Natural killer cell (primary cell): ENCODE data around the gene NBDY. TPM values are rescaled to one million over a fixed set of nuclear protein-coding genes. Genes with fewer than 3 reads are reported as not detected.

Experiments used
- ATAC-seq, 3 donors: fragments of 150-1000 bp in 2 of 3; fragments of 200-7000 bp in 1 of 3; cut with Tn5 transposase; 1 replicate in 1 of 3; 2 replicates in 2 of 3; pipeline ENCODE4 v1.10.0; 2021; ENCODE audit warnings: mild to moderate bottlenecking in 2 of 3, moderate library complexity in 2 of 3
- DNase-seq, 2 donors: peaks; one replicate each; pipeline versions ENCODE4 v3.0.0 to v3.0.0-alpha.2; 2013 to 2021; ENCODE audit warnings: mixed read lengths in 1 of 2
- H3K27ac ChIP-seq: one replicate; pipeline ENCODE4 v1.5.1; 2013; ENCODE audit warnings: mild to moderate bottlenecking, low read length
- H3K27me3 ChIP-seq: one replicate; pipeline ENCODE4 v1.6.1; 2013; ENCODE audit warnings: low read length; ENCODE audit not compliant: control insufficient read depth, insufficient read depth
- H3K36me3 ChIP-seq: one replicate; pipeline ENCODE4 v1.6.1; 2013; ENCODE audit warnings: low read length; ENCODE audit not compliant: control insufficient read depth, insufficient read depth
- H3K4me1 ChIP-seq: one replicate; pipeline ENCODE4 v1.6.1; 2013; ENCODE audit warnings: low read length; ENCODE audit not compliant: control insufficient read depth, insufficient read depth
- H3K4me3 ChIP-seq: one replicate; pipeline ENCODE4 v1.5.1; 2013; ENCODE audit warnings: low read length
- H3K9me3 ChIP-seq: one replicate; pipeline ENCODE4 v1.6.1; 2013; ENCODE audit warnings: low read length; ENCODE audit not compliant: control insufficient read depth, insufficient read depth
- H3K27ac Mint-ChIP-seq, 2 donors: one replicate each; pipeline ENCODE4 v1.8.0; 2022; ENCODE audit warnings: mild to moderate bottlenecking in 2 of 2, mixed read lengths in 2 of 2, moderate library complexity in 1 of 2
- H3K27me3 Mint-ChIP-seq, 2 donors: one replicate each; pipeline ENCODE4 v1.8.0; 2022; ENCODE audit warnings: low read depth in 2 of 2, mixed read lengths in 2 of 2
- H3K36me3 Mint-ChIP-seq: one replicate; pipeline ENCODE4 v1.8.0; 2022; ENCODE audit warnings: mixed read lengths
- H3K4me1 Mint-ChIP-seq, 2 donors: one replicate each; pipeline ENCODE4 v1.8.0; 2022; ENCODE audit warnings: mixed read lengths in 2 of 2
- H3K4me3 Mint-ChIP-seq: one replicate; pipeline ENCODE4 v1.8.0; 2022; ENCODE audit warnings: mild to moderate bottlenecking, moderate library complexity, mixed read lengths
- H3K9me3 Mint-ChIP-seq, 2 donors: one replicate each; pipeline ENCODE4 v1.8.0; 2022; ENCODE audit warnings: mixed read lengths in 2 of 2
- WGBS: methylation state at CpG from one replicate; pipeline ENCODE4 v1.1.7; 2013; ENCODE audit warnings: missing lambda C conversion rate; ENCODE audit not compliant: insufficient coverage; 5-methylcytosine and 5-hydroxymethylcytosine counted together
- intact Hi-C: fragments of 100-400 bp; cut with micrococcal nuclease; formaldehyde crosslinking; loops from one replicate; pipeline ENCODE4 v1.14.2; 2022
- total RNA-seq, 4 donors: library from RNA; stranded (reverse); fragments of 120-200 nt in 1 of 4; gene quantifications; one replicate each; pipeline versions ENCODE4 v1.2.3 to v1.2.4, GENCODE V29; 2013 to 2022
- TF ChIP-seq, protein P1 (sequence below): fragments of 200-600 bp; IDR thresholded peaks from one replicate; pipeline ENCODE4 v1.8.0; 2022; ENCODE audit warnings: antibody characterized with exemption

The NBDY gene
- total RNA-seq, 3 donors from 2014 or later (not counting 1 experiment from before 2014, with no cell fraction given): 16.0 to 23.6 (median 16.6) TPM

DNA sequence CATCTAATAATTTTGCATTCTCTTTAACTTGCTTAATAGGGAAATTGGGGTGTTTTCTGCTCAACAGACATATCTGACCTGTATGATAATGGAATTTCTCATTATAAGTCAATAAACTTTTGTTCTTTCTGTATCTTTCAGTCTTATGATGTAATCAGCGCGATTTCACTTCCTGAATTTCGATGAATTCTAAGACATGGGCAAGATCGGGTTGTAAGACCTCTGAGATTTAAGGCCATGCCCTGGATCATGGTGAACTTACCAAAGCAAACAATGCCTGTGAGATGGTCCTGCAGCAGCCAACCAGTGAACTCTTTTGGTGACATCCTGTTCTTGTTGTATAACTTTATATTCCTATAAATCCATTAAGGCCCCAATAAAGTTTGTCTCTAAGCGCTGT, 88.1 kb downstream of the NBDY start:
- 91% methylated on average over 4 of the region's 5 CpGs for WGBS
- H3K27ac ChIP-seq: no peak overlapping the region
- DNase-seq (no peak), ATAC-seq (no peak)
- H3K4me3 ChIP-seq: no peak overlapping the region
- H3K27me3 Mint-ChIP-seq: no peaks in the 10 kb centered on the region
- H3K4me1 ChIP-seq: peaks cover 20% of the 10 kb centered on the region
- no peaks in the 10 kb centered on the region for H3K36me3 ChIP-seq
- H3K27me3 ChIP-seq: no peaks in the 10 kb centered on the region
- TF ChIP-seq, protein P1, sequence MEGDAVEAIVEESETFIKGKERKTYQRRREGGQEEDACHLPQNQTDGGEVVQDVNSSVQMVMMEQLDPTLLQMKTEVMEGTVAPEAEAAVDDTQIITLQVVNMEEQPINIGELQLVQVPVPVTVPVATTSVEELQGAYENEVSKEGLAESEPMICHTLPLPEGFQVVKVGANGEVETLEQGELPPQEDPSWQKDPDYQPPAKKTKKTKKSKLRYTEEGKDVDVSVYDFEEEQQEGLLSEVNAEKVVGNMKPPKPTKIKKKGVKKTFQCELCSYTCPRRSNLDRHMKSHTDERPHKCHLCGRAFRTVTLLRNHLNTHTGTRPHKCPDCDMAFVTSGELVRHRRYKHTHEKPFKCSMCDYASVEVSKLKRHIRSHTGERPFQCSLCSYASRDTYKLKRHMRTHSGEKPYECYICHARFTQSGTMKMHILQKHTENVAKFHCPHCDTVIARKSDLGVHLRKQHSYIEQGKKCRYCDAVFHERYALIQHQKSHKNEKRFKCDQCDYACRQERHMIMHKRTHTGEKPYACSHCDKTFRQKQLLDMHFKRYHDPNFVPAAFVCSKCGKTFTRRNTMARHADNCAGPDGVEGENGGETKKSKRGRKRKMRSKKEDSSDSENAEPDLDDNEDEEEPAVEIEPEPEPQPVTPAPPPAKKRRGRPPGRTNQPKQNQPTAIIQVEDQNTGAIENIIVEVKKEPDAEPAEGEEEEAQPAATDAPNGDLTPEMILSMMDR: no peak
- peaks cover 19 to 23% of the 10 kb centered on the region in 2 donors for H3K4me1 Mint-ChIP-seq
- H3K36me3 Mint-ChIP-seq: no peaks in the 10 kb centered on the region
- no peaks in the 10 kb centered on the region for H3K9me3 Mint-ChIP-seq
- no peak overlapping the region for H3K27ac Mint-ChIP-seq
- intact Hi-C loops: no loop called here
- H3K4me3 Mint-ChIP-seq: no peak overlapping the region
- no peaks in the 10 kb centered on the region for H3K9me3 ChIP-seq

DNA sequence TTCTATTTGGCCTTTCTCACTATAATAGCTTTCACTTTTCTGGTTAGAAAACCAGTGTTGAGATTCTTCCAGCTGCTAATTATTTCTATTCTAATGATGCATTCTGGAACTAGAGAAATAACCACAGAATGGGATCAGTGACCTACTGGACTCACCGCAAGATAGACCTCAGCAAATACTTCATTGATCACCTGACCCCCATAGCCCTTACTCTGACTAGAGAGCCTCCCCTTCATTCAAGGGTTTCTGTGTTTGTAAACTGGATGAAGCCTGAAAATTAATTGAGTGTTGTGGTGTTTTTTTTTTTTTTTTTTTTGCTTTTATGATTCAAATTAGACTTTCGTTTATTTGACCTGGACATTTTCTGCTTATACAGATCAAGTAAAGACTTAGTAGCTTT, 97.0 kb downstream of the NBDY start:
- Mint-ChIP-seq H3K36me3 (no peaks in the 10 kb centered on the region), H3K4me3 (no peak overlapping the region), H3K27ac (no peak overlapping the region), H3K9me3 (no peaks in the 10 kb centered on the region), H3K27me3 (peaks cover 0 to 30% of the 10 kb centered on the region in 2 donors), H3K4me1 (no peaks in the 10 kb centered on the region)
- no peaks in the 10 kb centered on the region for H3K4me1 ChIP-seq
- WGBS: no CpG with 5 or more reads among the region's 2 CpGs
- intact Hi-C loops: no loop called here
- DNase-seq (no peak), ATAC-seq (no peak)
- no peaks in the 10 kb centered on the region for H3K36me3 ChIP-seq
- H3K27me3 ChIP-seq: no peaks in the 10 kb centered on the region
- no peak overlapping the region for H3K27ac ChIP-seq
- no peak overlapping the region for H3K4me3 ChIP-seq
- no peaks in the 10 kb centered on the region for H3K9me3 ChIP-seq
- TF ChIP-seq, protein P1: no peak

DNA sequence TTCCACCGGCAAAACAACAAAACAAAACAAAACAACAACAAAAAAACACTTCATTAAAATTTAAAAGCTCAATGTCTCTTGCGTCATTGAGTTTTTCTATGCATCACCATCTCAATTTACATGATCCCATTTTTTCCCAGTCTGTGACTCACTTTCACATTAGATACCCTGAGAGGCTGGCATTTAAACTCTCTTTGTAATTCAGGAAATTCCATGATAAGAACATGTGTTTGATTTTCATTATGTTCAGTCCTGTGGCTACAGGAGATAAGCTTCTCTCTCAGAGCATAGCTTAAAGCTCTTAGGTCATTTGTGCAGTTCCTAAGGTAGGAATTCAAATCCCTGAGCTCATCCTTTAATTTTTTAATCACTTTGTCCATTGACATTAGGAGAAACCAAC, 104.6 kb downstream of the NBDY start:
- H3K27ac ChIP-seq: no peak overlapping the region
- Mint-ChIP-seq H3K4me3 (no peak overlapping the region), H3K27me3 (peaks cover 0 to 28% of the 10 kb centered on the region in 2 donors), H3K4me1 (no peaks in the 10 kb centered on the region), H3K9me3 (no peaks in the 10 kb centered on the region), H3K36me3 (no peaks in the 10 kb centered on the region), H3K27ac (no peak overlapping the region)
- no peaks in the 10 kb centered on the region for H3K36me3 ChIP-seq
- no peaks in the 10 kb centered on the region for H3K27me3 ChIP-seq
- no peak overlapping the region for H3K4me3 ChIP-seq
- intact Hi-C loops: no loop called here
- no peak for DNase-seq
- TF ChIP-seq, protein P1: no peak
- no peaks in the 10 kb centered on the region for H3K4me1 ChIP-seq
- ATAC-seq: no peak
- H3K9me3 ChIP-seq: no peaks in the 10 kb centered on the region
- 84% methylated on average over 2 of the region's 2 CpGs for WGBS

DNA sequence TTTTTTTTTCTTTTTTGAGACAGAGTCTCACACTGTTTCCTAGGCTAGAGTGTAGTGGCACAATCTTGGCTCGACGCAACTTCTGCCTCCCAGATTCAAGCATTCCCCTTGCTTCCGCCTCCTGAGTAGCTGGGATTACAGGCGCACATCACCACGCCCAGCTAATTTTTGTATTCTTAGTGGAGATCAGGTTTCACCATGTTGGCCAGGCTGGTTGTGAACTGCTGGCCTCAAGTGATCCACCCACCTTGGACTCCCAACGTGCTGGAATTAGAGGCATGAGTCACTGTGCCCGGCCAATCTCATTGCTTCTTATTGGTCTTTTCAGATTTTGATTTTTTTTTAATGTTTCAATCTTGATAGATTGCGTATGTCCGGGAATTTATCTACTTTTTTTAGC, 124.4 kb downstream of the NBDY start:
- Histone ChIP-seq H3K4me1 (no peaks in the 10 kb centered on the region), H3K36me3 (no peaks in the 10 kb centered on the region), H3K9me3 (no peaks in the 10 kb centered on the region), H3K27ac (no peak overlapping the region), H3K4me3 (no peak overlapping the region), H3K27me3 (no peaks in the 10 kb centered on the region)
- ATAC-seq (no peak), DNase-seq (no peak)
- H3K4me1 Mint-ChIP-seq: no peaks in the 10 kb centered on the region
- intact Hi-C loops: no loop called here
- TF ChIP-seq, protein P1: no peak
- H3K27ac Mint-ChIP-seq: no peak overlapping the region
- no peak overlapping the region for H3K4me3 Mint-ChIP-seq
- no peaks in the 10 kb centered on the region for H3K27me3 Mint-ChIP-seq
- H3K9me3 Mint-ChIP-seq: no peaks in the 10 kb centered on the region
- H3K36me3 Mint-ChIP-seq: no peaks in the 10 kb centered on the region
- 83% methylated on average over 6 of the region's 9 CpGs for WGBS
